ENCODE data around the gene ARNT2.

Gene ARNT2

DNA sequence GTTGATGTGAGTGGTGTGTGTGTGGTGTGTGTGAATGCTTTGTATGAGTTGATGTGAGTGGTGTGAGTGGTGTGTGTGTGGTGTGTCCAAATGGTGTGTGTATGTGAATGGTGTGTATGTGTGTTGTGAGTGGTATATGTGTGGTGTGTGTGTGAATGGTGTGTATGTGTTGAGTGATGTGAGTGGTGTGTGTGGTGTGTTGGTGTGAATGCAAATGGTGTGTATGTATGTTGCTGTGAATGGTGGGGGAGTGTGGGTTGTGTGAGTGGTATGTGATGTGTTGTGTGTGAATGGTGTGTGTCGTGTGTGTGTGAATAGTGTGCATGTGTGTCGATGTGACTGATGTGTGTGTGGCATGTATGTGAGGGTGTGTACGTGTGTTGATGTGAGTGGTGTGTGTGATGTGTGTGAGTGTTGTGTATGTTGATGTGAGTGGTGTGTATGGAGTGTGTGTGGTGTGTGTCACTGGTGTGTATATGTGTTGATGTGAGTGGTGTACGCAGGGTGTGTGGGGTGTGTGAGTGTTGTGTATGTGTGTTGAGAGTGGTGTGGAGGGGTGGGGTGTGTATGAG is 40.6 kb downstream of the ARNT2 start:
- H3K27me3 Mint-ChIP-seq (ENCODE audit: low read depth, poor library complexity) = peaks cover 6% of the 10 kb centered on the region
- no peak overlapping the region for H3K27ac Mint-ChIP-seq
- H3K9me3 Mint-ChIP-seq = no peaks in the 10 kb centered on the region
- peaks cover 3% of the 10 kb centered on the region for H3K36me3 Mint-ChIP-seq (ENCODE audit: low read depth)
- no peak for DNase-seq
- TF ChIP-seq, protein P1, sequence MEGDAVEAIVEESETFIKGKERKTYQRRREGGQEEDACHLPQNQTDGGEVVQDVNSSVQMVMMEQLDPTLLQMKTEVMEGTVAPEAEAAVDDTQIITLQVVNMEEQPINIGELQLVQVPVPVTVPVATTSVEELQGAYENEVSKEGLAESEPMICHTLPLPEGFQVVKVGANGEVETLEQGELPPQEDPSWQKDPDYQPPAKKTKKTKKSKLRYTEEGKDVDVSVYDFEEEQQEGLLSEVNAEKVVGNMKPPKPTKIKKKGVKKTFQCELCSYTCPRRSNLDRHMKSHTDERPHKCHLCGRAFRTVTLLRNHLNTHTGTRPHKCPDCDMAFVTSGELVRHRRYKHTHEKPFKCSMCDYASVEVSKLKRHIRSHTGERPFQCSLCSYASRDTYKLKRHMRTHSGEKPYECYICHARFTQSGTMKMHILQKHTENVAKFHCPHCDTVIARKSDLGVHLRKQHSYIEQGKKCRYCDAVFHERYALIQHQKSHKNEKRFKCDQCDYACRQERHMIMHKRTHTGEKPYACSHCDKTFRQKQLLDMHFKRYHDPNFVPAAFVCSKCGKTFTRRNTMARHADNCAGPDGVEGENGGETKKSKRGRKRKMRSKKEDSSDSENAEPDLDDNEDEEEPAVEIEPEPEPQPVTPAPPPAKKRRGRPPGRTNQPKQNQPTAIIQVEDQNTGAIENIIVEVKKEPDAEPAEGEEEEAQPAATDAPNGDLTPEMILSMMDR (IDR thresholded peaks at IDR 0.05) = no peak
- peaks cover 15% of the 10 kb centered on the region for H3K4me1 Mint-ChIP-seq
- H3K4me3 Mint-ChIP-seq = no peak overlapping the region

DNA sequence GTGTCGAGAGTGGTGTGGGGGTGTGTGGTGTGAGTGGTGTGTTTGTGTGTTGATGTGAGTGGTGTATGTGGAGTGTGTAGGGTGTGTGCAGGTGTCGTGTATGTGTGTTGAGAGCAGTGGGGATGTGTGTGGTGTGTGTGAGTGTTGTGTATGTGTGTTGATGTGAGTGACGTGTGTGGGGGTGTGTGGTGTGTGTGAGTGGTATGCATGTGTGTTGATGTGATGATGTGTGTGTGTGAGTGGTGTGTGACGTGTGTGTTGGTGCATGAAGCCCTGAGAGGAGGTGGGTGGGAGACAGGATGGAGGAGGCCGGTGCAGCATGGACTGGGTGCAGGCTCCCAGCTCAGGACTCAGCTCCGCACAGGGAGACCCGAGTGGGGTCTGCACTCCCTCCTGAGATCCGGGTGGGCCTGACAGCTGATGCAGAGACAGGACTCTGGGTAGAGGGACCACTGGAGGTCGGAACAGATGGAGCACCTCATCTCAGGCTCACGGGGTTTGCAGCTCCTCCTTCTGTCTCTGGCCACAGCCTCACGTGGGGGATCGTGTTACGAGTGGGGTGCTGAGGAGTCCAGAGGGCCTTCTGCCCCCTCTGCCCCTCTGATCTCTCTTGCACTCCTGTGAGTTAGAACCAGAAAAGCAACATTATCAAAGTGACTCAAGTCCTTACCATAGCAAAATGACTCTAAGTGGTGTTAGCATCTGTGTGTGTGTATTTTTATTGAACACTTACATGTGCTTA is 41.3 kb downstream of the ARNT2 start:
- DNase-seq = no peak
- TF ChIP-seq, protein P1 (IDR thresholded peaks at IDR 0.05) = no peak
- peaks cover 17% of the 10 kb centered on the region for H3K4me1 Mint-ChIP-seq
- no peaks in the 10 kb centered on the region for H3K36me3 Mint-ChIP-seq (ENCODE audit: low read depth)
- no peak overlapping the region for H3K4me3 Mint-ChIP-seq
- no peaks in the 10 kb centered on the region for H3K27me3 Mint-ChIP-seq (ENCODE audit: low read depth, poor library complexity)
- H3K9me3 Mint-ChIP-seq = no peaks in the 10 kb centered on the region
- no peak overlapping the region for H3K27ac Mint-ChIP-seq

DNA sequence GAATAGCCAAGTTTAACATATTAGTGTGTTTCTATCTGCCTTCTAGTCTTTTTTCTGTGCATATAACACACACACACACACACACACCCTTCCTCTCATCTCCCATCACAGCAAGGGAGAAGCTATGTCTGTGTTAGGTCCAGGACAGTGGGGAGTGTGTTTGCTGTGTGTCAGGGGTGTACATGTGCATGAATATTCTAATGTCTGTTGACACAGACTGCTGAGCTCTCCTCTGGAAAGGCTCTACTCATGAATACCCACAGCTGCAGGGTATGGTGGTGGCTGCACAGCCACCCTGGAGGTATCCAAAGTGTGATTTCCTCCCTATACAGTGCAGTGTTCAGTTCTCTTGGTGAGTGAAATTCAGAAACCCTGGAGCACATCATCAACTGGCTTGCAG is 42.9 kb downstream of the ARNT2 start:
- Mint-ChIP-seq H3K36me3 (ENCODE audit: low read depth) (peaks cover 6% of the 10 kb centered on the region), H3K27ac (no peak overlapping the region), H3K27me3 (ENCODE audit: low read depth, poor library complexity) (peaks cover 3% of the 10 kb centered on the region), H3K4me3 (no peak overlapping the region), H3K9me3 (no peaks in the 10 kb centered on the region), H3K4me1 (peaks cover 6% of the 10 kb centered on the region)
- DNase-seq = no peak
- TF ChIP-seq, protein P1 (IDR thresholded peaks at IDR 0.05) = no peak

DNA sequence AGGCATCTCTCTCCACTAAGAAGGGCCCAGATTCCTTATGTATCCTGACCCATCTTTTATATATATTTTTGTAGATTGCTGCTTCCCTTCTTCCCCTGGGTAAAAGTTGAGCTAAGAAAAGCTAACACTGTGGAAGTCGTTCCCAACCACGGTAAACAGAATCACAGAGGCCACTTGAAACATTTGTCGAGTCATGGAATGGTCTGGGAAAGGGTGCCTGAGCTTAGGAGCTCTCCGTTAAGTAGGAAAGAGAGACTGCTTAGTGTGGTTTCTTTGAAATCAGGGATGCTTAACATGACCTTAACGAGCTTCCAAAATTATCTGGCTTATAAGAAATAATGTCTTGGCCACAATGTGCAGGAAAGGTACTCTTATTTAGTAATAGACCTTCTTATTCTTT is 45.6 kb downstream of the ARNT2 start:
- Mint-ChIP-seq H3K36me3 (ENCODE audit: low read depth) (peaks cover 6% of the 10 kb centered on the region), H3K4me3 (no peak overlapping the region), H3K27me3 (ENCODE audit: low read depth, poor library complexity) (peaks cover 7% of the 10 kb centered on the region), H3K27ac (no peak overlapping the region), H3K9me3 (no peaks in the 10 kb centered on the region), H3K4me1 (peaks cover 5% of the 10 kb centered on the region)
- TF ChIP-seq, protein P1 (IDR thresholded peaks at IDR 0.05) = no peak
- DNase-seq = no peak

DNA sequence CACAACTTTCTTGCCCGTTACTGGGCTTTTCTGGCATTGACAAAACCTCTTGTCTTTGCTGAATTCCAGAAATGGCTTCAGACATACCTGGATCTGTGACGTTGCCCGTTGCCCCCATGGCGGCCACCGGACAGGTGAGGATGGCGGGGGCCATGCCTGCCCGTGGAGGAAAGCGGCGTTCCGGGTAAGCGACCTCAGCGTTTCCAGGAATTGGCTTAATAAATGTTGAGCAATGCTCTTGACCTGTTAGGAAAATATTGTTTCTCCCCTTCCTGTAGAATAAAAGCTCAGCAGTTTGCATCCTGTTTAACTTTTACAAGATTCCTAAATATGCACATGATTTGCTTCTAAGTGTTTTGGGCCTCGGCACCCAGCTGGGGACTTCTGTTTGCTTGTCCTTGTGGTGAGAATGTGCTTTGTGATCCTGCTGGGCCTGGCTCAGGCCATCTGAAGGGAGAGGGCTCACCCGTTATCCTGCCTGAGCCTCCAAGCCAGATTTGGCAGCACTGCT is 46.7 kb downstream of the ARNT2 start:
- H3K4me1 Mint-ChIP-seq = peaks cover 9% of the 10 kb centered on the region
- H3K9me3 Mint-ChIP-seq = no peaks in the 10 kb centered on the region
- no peak overlapping the region for H3K27ac Mint-ChIP-seq
- H3K36me3 Mint-ChIP-seq (ENCODE audit: low read depth) = peaks cover 6% of the 10 kb centered on the region
- H3K27me3 Mint-ChIP-seq (ENCODE audit: low read depth, poor library complexity) = peaks cover 14% of the 10 kb centered on the region
- no peak for DNase-seq
- no peak overlapping the region for H3K4me3 Mint-ChIP-seq
- TF ChIP-seq, protein P1 (IDR thresholded peaks at IDR 0.05) = no peak

Measured in nephron progenitor cell (in vitro differentiated cells).